GM21447 (cell line): ENCODE data around the gene CA7.

Experiments used
- ATAC-seq: cut with Tn5 transposase; IDR thresholded peaks from one replicate; pipeline ENCODE4 v1.9.1; 2021; ENCODE audit not compliant: unreplicated experiment

CA7 gene

DNA sequence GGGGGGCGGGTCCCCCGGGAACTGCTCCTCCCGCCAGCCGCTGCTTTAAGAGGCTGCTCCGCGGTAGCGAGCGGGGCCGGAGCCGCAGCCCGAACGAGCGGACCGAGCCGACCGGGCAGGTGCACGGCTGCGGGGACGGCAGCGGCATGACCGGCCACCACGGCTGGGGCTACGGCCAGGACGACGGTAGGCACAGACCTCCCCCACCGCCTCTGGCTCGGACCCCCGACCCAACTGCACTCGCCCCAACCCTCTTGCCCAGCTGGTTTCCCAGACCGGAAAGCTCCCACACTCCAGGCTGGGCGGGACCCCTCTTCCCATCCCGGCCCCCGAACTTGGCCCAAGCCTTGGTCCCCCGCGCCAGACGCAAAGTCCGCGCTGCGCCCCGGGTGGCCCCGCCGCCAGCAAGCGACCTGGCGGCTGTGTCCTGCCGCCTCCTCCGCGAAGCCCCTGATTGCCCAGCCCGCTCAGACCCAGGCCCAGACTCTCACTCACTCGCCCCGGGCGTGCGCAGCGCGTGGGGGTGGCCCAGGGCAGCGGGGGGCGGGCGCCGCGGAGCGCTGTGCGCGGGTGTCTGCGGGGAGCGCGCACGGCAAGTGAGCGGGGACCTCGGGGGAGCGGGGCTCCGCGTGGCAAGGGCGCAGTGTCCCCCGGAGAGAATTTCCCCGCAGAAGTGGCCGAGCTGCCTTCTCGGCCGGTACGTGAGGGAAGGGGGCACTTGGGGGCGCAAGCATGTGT, at the start of gene CA7:
Gene CA7, plus strand, starts transcription at position 73 of the 738 bp plus-strand sequence. Its CDS starts 74 bp downstream, at position 147.
- ATAC-seq = no peak

DNA sequence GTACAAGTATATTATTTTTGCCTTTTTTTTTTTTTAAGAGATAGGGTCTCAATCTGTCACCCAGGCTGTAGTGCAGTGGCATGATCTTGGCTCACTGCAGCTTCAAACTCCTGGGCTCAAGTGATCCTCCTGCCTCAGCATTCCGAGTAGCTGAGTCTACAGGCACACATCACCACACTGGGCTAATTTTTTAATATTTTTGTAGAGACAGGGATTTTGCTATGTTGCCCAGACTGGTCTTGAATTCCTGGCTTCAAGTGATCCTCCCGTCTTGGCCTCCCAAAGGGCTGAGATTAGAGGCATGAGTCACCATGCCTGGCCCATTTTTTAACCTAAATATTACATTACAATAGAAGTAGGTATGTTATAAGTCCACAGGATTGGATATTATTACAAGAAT, 46.1 kb upstream of the CA7 start:
- no peak for ATAC-seq

DNA sequence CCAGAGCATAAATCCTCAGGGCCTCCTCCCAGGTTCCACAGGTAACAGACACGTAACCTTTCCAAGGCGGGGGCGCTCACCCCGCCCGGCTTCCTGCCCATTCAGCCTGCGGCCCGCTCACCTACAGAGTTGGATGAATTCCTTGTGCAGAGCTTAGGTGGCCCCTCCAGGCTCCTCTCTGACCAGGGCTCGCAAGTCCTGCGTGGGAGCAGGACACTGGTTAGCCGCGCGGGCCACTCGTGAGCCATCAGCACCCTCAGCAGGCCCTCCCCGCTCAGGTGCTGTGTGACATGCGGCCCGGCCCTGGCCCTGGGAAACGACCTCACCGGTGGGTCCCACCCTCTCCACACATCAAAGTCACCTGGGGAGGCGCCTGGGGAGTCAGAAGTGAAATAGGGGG, 43.4 kb upstream of the CA7 start:
- ATAC-seq = no peak

DNA sequence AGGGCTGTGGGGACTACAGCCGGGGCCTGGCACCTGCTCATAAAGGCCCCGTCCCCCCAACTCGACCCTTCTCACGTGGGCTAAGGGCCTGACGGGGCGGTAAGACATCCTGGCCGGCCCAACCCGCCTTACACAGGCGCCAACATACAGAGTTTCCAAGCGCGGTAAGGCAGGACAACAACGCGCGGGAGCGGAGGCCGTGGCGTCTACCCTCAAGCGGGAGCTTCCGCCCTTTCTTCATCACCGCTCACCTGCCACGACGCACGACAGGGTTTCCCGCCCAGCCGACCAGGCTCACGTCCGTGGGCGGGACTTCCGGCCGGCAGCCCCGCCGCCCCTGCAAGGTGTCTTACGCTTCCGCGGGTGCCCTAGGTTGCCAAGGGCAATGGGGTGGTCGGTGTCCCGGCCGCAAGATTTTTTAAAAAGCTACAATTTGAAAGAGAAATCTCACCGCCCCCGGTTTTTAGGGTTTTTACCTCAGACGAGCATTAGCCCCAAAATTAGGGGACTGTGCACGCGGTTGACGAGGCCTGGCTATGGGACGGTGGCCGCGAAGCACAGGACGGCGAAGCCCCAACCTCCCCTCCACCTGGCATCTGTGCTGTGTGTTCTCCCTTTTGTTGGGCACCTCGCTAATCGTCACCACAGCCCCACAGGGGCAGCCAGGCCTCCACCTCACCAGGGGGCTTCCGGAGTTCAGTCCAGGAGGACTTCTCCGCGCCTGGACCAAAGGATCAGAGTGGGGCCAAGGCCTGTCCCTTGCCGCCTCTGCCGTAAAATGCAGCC, 42.7 kb upstream of the CA7 start, which contains the start of gene TERB1:
Gene TERB1, minus strand, starts transcription at position 265 of the 786 bp plus-strand sequence. CDS start 4,786 bp downstream, outside the sequence.
- no peak for ATAC-seq

DNA sequence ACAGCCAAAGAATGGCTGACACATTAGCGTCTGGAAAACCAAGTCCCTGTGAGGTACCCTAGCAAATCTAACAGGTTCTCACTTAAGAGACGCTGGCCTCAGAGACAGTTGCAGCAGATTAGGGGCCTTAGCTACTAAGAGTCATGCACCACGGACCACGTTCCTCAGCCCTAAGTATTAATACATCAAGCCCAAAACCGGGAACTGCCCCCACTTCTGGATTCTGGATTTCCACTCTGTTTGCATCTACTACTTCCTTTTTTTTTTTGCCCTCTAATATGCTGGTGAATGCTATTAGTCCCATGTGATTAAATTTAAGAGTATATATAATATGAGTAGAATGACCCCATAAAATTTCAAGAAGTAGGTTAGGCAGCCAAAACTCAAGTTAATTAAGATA, 42.1 kb upstream of the CA7 start:
- ATAC-seq = no peak

DNA sequence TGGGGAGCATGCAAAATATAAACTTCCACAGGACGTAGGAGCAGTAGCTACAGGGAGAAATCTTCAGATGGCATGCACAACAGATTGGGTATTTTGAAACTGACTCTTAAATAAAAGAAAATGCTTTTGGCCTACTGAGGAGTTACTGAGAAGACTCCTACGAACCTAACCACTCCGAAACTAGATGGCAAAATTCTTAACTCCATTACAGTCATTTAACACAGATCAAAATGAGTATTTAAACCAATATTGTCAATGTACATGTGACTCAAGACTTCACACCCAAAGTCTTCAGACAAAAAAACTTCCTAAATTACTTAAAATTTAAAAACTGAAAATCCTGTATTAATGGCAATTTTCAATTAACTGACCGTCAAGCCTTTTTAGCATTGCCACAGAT, 34.4 kb upstream of the CA7 start:
- ATAC-seq = no peak

DNA sequence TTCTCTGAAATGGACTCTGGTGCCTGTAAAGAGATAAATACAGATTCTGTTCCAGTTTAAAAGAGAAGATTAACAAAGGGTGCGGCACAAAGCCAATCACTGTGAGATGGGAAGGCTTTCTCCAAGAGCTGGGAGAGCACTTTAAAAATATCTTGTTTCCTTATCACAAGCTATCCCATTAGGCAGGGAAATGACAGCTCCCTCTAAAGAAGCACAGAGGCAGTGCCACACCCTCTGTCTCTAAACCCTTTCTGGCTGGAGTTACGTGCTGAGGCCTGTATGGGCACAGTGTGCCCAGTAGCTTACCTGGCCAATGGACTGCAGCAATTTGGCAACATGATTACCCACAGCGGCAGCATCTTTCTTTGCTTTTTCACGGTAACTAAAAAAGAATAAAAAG, 33.8 kb upstream of the CA7 start:
- no peak for ATAC-seq

DNA sequence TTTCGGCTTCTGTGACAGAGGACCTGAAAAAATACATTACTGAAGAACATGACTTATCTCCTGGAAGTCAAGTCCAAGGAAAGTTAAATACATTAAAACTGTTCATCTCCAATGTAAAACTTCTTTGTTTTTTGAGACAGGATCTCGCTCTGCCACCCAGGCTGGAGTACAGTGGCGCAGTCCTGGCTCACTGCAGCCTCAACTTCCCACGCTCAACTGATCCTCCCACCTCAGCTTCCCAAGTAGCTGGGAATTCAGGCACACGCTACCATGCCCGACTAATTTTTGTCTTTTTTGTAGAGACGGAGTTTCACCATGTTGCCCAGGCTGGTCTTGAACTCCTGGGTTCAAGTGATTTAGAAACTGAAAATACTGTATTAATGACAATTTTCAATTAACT, 33.2 kb upstream of the CA7 start:
- ATAC-seq = no peak

DNA sequence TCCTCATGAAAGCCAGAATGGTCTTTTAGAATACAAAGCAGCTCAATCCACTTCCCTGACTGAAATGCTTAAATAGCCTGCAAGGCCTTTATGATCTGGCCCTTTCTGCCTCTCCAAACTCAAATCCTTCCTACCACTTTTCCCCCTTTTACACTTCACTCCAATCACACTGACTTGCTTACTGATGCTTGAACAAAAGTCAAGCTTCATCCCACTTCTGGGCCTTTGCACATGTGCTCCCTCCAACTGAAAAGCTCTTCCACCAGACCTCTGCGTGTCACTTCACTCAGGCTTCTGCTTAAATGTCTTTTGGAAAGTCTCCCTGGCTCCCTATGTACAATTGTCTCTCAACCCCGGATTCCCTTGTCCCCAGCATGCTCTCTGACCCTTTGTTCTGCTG, 29.5 kb upstream of the CA7 start:
- ATAC-seq = no peak

DNA sequence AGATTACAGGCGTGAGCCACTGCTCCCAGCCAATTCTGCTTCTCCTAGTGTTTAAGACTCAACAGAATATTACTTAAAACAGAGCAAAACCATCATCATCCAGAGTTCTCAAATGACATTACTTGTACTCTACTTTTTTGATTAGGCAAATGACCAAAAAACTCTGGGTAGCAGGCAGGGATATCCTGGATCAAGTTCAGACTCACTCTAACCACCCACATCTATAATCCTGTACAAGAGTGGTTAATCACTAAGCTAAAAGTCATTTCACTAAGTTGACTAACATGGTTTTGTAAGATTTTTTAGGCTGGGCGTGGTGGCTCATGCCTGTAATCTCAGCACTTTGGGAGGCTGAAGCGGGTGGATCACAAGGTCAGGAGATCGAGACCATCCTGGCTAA, 20.2 kb upstream of the CA7 start:
- ATAC-seq = no peak

DNA sequence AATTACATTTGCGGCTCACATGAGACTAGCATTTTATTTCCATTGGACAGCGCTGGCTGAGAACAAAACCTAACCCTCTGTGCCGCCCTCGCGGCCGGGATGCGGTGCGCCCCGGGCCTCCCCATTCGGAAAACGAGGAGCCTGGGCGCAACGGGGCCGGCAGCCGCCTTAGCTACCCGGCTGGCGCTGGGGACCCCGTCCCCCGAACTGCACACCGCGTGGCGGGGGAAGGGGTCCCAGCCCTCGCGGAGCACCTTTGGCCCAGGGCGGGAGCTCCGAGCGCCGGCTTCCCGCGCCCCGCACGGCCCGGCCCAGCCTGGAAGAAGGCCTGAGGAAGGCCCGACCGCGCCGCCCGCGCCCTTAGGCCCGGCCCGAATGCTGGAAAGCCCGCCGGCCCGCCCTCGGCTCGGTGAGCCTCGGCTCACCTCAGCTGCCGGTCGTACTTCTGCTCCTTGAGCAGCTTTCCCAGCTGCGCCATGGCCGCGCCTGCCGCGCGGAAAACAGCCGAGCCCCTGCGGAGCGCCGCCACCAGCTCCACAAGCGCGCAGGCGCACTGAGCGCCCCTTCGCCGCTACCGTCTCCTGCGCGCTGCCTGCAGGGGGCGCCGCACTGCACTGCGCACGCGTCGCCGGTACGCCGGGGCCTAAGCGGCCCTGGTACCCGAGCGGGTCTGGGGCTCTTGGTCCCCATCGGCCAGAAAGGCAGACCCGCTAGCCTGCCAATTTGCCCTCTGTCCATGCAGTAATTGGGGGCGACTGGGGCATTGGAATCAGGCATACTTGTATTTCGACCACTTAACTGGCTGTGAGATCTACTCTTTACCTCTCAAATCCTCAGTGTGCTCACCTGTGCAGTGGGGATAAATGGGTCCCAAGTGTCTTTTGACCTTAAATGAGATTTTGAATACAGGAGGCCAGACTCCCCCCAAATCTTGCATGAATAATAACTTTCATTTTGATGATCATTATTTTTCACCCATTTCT, 13.5 kb upstream of the CA7 start, which contains the start of gene NAE1:
Gene NAE1, minus strand, starts transcription at position 555 of the 983 bp plus-strand sequence. Its CDS starts 77 bp downstream, at position 478.
- ATAC-seq = peak; percentile 78

DNA sequence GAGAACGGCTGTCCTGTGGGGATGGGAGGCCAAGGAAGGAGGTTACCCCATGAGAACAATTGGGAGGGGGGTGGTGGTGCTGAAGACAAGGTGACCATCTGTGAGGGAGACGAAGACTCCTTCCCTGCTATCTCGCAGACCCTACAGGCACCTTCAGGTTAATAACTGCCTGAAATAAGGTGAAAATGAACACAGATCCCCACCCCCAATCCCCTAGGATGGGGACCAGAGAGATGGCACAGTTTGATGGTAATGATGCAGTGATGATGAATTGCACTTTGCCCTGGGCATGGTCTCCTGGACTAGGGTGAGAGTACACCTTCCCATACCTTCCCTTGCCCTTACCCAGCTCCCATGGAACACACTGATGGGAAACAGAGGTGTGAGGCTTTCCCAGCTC, 12.0 kb upstream of the CA7 start:
- no peak for ATAC-seq

DNA sequence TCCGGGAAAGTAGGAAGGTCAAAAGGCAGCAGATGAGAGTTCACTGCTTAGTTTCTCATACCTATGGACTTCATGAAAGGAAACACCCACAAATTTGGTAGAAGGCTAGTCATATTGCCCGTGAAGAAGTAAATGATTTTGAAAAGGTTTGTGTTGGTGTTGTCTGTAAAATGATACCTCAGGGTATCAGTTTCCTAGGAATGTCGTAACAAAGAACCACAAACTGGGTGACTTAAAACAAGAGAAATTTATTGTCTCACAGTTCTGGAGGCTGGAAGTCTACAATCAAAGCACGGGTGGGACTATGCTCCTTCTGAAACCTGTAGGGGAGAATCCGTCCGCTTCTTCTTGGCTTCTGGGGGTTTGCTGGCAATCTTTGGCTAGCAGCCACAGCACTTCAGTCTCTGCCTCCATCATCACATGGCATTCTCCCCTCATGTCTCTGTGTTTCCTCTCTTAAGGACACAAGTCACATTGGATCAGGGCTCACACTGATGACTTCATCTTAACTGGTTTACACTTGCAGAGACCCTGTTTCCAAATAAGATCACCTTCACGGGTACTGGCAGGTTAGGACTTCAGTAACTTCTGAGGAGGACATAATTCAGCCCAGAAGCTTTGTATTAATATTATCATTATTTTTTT, 11.4 kb upstream of the CA7 start:
- ATAC-seq = no peak

DNA sequence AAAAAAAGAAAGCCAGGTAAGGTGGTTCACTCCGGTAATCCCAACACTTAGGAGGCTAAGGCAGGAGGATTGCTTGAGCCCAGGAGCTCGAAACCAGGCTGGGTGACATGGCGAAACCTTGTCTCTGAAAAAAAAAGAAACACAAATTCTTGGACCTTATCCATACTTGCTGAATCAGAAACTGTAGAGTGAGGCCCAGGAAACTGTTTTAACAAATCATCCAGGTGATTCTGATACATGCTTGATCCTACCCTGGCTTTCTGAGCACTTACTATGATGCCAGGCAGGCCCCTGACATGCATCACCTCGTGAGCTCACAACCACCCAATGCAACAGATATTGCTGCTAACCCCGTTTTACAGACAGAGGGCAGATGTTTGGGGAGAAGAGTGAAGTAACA, 9.5 kb upstream of the CA7 start:
- ATAC-seq = no peak

DNA sequence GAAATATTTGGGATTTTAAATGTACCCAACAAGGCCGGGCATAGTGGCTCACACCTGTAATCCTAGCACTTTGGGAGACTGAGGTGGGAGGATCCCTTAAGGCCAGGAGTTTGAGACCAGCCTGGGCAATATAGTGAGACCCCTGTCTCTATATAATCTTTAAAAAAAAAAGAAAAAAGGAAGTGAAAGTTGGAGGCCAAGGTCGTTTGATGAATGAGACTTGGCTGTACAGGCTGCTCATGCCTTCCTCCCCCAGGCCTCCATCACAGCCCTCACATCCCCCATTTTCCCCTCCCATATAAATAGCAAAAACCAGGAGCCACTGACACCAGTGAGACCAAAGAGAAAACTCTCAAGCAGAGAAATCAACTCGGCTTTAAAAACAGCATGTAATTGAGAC, 3.3 kb upstream of the CA7 start:
- ATAC-seq = no peak

DNA sequence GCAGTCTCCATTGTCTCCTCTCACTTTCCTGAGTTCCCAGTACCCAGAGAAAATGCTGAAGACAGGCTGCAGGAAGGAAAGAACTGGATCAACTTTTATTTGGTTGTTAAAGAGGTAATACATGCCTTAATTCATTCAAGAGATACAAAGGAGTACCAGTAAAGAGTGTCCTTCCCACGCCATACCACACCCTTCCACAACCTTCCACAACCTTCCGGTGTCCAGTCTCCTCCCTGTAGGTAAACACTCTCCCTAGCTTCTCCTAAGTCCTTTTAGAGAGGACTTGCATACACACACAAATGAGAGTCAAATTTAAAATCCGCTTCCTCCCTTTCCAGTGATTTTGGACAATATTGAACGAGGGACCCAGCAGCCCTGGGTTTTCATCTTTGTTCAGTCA, 2.8 kb upstream of the CA7 start:
- no peak for ATAC-seq

DNA sequence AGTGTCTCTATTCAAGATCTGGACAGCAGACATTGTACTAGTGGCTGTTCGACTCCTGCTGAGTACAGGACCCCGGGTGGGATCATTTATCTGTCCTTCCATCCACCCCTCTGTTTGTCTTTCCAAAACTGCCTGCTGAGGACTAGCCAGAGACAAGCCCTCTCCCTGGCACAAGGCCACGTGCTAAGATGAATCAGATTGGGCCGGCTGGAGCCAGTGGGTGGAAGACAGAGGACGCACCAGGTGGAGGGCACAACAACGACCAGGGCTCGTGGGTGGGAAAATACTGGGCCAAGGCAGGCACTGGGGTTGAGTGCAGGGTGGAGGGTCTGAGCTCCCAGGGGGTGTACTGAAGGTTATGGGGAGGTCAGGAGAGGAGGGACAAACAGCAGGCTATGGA, 1.4 kb upstream of the CA7 start:
- ATAC-seq = no peak

DNA sequence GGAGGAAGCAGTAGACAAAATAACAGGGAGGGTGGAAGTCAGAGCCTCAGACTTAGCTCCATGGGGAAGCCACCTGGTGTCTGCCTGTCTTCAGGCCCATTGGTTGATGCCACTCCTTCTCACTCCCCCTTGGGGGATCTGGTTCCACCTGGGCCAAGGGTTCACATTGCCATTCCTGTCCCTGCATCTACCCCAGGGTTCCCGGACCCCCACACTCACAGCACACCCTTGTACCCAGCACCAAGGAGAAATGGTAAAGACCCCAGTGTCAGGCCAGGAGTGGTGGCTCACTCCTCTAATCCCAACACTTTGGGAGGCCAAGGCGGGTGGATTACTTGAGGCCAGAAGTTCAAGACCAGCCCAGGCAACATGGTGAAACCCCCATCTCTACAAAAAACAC, 1.0 kb upstream of the CA7 start:
- ATAC-seq = no peak

DNA sequence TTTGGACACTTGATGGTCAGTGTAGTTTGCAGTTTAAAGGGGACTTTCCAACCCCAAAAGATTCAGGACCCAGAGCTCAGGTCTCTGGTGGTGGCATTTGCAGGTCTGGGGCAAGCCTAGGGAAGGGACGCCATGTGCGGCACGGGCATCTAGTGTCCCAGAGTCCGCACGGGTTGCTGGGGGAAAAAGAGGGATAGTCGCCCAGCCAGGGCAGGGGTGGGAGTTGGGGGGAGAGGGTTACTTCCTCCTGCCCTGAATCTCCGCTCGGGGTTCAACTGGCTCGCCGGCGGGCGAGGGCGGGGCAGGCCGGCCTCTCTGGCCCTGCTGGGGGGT, 239 bp upstream of the CA7 start:
- ATAC-seq = no peak

DNA sequence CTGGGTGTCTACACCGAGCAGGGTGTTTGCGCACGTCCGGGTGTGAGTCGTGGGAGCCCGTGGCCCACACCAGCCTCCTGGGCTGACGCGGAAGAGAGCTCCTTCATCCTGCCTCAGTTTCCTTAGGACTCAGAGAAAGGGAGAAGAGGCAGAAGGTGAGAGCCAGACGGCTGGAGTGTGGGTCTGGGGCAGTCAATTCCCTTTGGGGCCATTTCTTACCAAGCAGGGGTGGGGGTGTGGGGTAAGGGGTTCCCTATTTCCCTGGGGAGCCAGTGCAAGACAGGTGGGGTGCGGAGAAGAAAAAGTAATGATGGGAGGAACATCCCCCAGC, 831 bp downstream of the CA7 start:
- ATAC-seq = no peak

DNA sequence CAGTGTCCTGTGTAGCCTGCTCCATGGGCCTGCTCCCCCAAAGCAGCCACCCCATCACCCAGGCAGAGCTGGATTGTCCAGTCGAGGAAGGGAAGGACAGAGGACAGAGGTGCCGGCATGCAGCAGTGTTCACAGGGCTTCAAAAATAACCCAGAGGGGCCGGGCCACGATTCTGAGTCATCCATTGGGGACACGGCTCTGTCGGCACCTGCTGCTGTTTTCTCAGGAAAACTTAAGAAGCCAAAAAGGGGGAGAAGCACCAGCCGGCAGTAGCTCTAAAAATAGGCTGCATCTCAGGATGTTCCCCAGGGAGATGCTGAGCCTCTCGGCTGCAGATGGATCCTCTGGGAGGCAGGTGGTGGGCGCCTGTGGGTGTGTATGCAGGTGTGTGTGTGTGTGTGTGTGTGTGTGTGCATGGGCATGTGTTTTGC, 1.6 kb downstream of the CA7 start:
- no peak for ATAC-seq
